Measurements from ENCODE around the gene ASTL.
A peak's percentile ranks its signal among the peaks of the same experiment; 100 is the strongest.

Gene ASTL

DNA sequence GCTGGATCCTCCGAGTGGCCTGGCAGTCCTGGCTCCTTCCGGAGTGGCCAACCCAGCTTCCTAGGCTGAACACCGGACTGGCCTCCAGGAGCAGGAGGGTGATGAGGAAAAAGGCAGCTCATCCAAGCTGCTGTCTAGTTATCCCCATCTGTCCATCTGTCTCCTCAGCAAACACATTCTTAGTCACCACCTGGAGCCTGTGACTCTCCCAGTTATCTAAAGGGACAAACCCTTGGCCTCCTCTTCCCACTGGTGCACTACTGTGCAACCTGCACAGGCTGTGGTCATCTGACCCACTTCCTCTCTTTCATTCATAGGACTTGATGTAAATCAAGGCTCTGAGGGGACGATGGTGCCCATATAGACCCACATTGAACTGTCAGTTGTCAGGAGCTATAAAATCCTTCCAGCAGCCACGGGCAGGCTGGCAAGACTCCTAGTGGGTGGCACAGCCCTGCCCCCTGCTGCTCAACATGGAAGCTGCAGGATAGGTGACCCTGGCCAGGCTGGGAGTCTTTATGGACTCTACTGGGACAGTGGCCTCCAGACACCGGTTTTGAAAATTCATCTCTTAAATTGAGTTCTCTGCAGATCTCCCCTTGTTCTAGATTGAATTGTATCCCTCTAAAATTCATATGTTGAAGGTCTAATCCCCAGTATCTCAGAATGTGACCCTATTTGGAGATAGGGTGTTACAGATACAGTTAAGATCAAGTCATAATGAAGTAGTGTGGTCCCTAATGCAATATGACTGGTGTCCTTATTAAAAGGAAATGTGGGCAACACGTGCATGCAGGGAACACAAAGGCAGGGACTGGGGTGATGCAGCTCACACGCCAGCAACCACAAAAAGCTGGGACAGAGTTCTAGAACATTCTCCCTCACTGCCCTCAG, 36.2 kb upstream of the ASTL start:
- peak; percentile 41 for DNase-seq
- no peaks in the 10 kb centered on the region for H3K27me3 ChIP-seq (replicated peaks)
- TF ChIP-seq, protein P1, sequence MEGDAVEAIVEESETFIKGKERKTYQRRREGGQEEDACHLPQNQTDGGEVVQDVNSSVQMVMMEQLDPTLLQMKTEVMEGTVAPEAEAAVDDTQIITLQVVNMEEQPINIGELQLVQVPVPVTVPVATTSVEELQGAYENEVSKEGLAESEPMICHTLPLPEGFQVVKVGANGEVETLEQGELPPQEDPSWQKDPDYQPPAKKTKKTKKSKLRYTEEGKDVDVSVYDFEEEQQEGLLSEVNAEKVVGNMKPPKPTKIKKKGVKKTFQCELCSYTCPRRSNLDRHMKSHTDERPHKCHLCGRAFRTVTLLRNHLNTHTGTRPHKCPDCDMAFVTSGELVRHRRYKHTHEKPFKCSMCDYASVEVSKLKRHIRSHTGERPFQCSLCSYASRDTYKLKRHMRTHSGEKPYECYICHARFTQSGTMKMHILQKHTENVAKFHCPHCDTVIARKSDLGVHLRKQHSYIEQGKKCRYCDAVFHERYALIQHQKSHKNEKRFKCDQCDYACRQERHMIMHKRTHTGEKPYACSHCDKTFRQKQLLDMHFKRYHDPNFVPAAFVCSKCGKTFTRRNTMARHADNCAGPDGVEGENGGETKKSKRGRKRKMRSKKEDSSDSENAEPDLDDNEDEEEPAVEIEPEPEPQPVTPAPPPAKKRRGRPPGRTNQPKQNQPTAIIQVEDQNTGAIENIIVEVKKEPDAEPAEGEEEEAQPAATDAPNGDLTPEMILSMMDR (IDR thresholded peaks at IDR 0.05; ENCODE audit: low read depth, low read length, missing control alignments), result peak; percentile 97
- in situ Hi-C loops (cut with HindIII; ENCODE audit: low pct_ligation_motif_present, low sequenced_read_pairs), result no loop called here
- H3K27ac ChIP-seq, result no peak overlapping the region
- no peak overlapping the region for H3K4me3 ChIP-seq (ENCODE audit: low read depth, low read length)
- H3K36me3 ChIP-seq (replicated peaks), result no peaks in the 10 kb centered on the region

DNA sequence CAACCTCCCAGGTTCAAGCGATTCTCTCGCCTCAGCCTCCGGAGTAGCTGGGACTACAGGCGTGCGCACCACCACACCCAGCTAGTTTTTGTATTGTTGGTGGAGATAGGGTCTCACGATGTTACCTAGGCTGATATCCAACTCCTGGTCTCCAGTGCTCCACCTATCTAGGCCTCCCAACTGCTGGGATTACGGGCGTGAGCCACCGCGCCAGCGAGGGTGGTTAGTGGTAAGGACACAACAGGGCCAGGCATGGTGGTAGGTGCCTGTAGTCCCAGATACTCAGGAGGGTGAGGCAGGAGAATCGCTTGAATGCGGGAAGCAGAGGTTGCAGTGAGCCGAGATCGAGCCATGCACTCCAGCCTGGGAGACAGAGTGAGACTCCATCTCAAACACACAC, 33.5 kb upstream of the ASTL start:
- Histone ChIP-seq H3K36me3 (replicated peaks) (no peaks in the 10 kb centered on the region), H3K27ac (no peak overlapping the region), H3K4me3 (ENCODE audit: low read depth, low read length) (no peak overlapping the region), H3K27me3 (replicated peaks) (no peaks in the 10 kb centered on the region)
- TF ChIP-seq, protein P1 (IDR thresholded peaks at IDR 0.05; ENCODE audit: low read depth, low read length, missing control alignments), result no peak
- in situ Hi-C loops (cut with HindIII; ENCODE audit: low pct_ligation_motif_present, low sequenced_read_pairs), result no loop called here
- DNase-seq, result no peak

DNA sequence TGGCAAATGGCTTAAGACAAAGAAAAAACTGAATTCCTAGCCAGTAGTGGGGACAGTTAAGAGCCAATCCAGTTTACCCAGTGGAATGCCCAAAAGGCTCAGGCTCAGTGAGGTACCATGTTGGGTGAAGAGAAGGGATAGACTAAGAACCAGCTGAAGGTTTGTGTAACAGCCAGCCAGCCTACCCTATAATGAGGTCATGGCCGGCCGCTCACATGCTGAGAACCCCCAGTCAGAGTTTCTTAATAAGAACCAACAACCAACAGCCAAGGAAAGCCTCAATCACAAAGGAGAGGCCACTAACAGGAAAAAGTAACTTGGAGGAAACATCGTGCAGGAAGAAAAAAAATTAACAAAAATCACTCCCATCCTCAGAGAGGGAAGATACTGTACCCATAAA, 32.3 kb upstream of the ASTL start:
- Histone ChIP-seq H3K27me3 (replicated peaks) (no peaks in the 10 kb centered on the region), H3K4me3 (ENCODE audit: low read depth, low read length) (no peak overlapping the region), H3K36me3 (replicated peaks) (no peaks in the 10 kb centered on the region), H3K27ac (no peak overlapping the region)
- TF ChIP-seq, protein P1 (IDR thresholded peaks at IDR 0.05; ENCODE audit: low read depth, low read length, missing control alignments), result no peak
- no peak for DNase-seq
- in situ Hi-C loops (cut with HindIII; ENCODE audit: low pct_ligation_motif_present, low sequenced_read_pairs), result no loop called here

DNA sequence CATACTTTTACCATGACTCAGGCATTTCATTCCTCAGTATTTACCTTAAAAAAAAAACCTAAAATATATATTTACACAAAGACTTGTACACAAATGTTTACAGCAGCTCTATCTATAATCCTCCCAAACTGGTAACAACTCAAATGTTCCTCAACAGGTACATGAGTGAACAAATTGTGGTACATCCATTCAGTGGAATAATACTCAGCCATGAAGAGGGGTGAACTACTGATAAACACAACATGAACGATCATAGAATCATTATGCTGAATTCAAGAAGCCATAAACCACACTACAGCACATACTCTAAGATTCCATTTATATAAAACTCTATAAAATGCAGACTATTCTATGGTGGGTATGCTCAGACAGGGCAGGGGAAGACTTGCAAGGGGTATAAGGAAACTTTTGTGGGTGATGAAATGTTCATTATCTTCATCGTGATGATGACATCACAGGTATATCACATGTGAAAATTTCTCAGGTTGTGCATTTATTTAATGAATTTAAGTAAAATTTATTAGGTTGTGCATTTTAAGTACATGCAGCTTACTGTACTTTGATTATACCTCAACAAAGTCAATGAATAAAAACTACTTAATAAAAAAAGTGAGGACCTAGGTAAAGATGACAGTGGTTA, 31.7 kb upstream of the ASTL start:
- Histone ChIP-seq H3K27me3 (replicated peaks) (no peaks in the 10 kb centered on the region), H3K4me3 (ENCODE audit: low read depth, low read length) (no peak overlapping the region), H3K27ac (no peak overlapping the region), H3K36me3 (replicated peaks) (no peaks in the 10 kb centered on the region)
- TF ChIP-seq, protein P1 (IDR thresholded peaks at IDR 0.05; ENCODE audit: low read depth, low read length, missing control alignments), result no peak
- in situ Hi-C loops (cut with HindIII; ENCODE audit: low pct_ligation_motif_present, low sequenced_read_pairs), result no loop called here
- no peak for DNase-seq

DNA sequence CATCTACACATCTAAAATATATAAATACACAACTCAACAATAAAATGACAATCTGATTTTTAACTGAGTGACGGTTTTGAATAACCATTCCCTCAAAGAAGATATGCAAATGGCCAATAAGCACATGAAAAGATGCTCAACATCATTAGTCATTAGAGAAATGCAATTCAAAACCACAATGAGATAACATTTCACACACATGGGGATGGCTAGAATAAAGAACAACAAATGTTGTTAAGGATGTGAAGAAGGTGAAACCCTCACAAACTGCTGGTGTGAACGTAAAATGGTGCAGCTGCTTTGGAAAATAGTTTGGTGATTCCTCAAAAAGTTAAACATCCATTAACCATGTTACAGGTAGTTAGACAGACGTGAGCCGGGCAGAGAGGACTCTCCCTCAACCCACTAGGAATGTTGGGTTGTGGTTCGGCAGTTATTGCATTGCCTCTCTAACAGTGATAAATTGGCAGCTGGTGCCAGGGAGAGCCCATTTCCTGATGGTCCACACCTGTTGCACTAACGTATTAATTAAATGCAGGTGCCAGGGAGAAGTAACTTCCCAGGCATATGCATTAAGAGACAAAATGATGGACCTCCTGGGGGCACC, 29.2 kb upstream of the ASTL start:
- TF ChIP-seq, protein P1 (IDR thresholded peaks at IDR 0.05; ENCODE audit: low read depth, low read length, missing control alignments), result no peak
- Histone ChIP-seq H3K4me3 (ENCODE audit: low read depth, low read length) (no peak overlapping the region), H3K36me3 (replicated peaks) (no peaks in the 10 kb centered on the region), H3K27ac (no peak overlapping the region), H3K27me3 (replicated peaks) (no peaks in the 10 kb centered on the region)
- DNase-seq, result no peak
- in situ Hi-C loops (cut with HindIII; ENCODE audit: low pct_ligation_motif_present, low sequenced_read_pairs), result no loop called here
